ENCODE data around the gene TPRN. TPM values are rescaled to one million over a fixed set of nuclear protein-coding genes. Genes with fewer than 3 reads are reported as not detected.

TPRN gene
- total RNA-seq: 8.2 TPM

DNA sequence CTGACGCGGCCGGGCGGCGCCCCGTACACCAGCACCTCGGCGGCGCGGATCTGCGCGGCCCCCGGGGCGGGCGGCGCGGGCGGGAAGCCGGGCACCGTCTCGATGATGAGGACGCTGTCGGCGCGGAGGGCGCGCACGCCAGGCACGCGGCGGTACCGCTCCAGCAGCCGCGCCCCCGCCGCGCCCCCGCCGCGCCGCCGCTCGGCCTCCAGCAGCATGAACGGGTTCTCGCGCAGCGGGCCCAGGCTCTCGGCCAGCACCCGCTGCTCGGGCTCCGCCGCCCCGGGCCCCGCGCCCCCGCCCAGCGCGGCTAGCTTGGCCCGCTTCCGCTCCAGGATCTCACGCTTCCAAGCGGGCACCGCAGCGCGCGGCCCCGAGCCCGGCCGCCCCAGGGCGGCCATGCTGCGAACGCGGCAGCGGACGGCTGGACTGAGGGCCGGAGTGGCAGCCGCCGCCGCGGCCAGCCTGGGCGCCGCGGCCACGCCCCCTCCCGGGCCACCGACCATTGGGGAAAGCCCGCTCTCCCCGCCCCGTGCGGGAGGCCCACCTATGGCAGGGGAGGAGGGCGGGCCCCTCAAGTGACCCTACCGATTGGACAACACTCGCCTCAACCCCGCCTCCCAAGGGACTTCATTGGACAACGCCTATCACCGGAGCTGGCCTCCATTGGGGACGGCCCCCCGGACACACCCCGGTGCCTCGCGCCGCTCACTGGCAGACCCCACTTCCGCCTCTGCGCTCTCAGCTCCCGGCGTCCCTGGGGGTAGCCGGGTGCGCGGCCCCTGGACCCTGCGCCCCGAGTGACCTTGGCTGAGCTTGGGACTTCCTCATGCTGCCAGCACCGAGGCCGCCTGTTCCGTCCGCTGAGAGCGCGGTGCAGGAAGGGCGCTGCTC lies at the start of gene TPRN:
Gene TPRN, minus strand, starts transcription at position 431 of the 894 bp plus-strand sequence. Its CDS starts 30 bp downstream, at position 401.

DNA sequence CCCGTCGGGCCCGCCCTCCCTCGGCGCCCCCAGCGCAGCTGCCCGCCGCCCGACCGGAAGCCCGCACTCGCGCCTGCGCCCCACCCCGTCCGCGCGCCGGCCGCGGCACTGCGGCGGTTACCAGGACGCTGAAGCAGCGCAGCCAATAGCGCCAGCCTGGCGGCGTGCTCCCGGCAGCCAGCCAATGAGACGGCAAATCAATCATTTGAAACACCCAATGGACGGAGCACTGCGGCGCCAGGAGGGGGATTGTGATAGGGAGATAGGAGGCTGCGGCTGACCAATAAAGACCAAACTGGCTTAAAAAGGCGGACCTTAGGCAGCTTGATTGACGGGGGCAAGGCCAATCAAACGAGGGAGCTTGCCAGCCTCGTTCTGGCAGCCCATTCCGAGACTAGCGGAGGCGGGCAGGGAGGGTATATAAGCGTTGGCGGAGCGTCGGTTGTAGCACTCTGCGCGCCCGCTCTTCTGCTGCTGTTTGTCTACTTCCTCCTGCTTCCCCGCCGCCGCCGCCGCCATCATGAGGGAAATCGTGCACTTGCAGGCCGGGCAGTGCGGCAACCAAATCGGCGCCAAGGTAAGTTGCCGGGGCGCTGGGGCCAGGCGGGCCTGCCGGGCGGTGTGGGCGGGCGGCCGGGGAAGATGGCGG lies 40.4 kb upstream of the TPRN start, which contains the start of gene TUBB4B:
Gene TUBB4B, plus strand, starts transcription at position 447 of the 649 bp plus-strand sequence. Its CDS starts 74 bp downstream, at position 521.

GRCh38 chr9:137230705-137231371 lies 30.3 kb upstream of the TPRN start, which contains the start of gene SLC34A3:
Gene SLC34A3 (plus strand): TSS chr9:137230901. CDS start chr9:137231703, 802 bp downstream.

DNA sequence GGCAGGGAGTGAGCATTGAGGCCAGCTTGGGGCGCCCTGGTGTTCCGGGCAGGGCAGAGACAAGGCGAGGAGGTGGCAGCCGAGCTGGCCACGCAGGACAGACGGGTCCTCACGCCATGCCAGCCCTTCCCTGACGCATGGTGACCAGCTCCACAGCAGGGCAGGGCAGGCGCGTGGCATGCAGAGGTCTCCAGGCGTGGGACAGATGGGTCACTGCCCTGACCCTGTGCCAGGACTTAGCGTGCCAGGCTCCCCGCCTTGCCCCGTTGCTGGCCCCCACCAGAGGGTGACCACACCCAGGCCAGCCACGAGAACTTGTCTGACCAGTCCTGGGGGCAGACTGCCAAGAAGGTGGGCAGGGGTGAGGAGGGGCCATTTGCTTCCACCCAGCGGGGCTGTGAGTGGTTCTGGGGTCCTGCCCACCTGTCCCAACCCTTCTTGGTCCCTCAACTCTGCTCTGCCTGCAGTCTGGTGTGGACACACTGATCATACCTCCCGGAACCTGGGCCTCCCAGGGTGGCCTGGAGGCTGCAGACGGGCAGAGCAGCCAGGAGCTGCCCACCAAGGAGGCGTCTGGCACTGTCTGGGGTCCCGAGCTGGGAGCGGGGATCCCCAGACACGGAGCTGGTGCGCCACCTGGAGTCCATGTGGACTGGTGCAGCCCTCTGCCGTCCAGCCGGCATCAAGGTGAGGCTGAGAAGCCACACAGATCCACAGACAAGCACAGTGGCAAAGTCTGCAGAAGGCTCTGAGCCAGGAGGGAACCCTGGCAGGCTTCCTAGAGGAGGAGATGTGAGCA lies 26.7 kb upstream of the TPRN start, which contains the start of gene RNF224:
Gene RNF224, plus strand, starts transcription at position 449 of the 799 bp plus-strand sequence. CDS start 834 bp downstream, outside the sequence.

DNA sequence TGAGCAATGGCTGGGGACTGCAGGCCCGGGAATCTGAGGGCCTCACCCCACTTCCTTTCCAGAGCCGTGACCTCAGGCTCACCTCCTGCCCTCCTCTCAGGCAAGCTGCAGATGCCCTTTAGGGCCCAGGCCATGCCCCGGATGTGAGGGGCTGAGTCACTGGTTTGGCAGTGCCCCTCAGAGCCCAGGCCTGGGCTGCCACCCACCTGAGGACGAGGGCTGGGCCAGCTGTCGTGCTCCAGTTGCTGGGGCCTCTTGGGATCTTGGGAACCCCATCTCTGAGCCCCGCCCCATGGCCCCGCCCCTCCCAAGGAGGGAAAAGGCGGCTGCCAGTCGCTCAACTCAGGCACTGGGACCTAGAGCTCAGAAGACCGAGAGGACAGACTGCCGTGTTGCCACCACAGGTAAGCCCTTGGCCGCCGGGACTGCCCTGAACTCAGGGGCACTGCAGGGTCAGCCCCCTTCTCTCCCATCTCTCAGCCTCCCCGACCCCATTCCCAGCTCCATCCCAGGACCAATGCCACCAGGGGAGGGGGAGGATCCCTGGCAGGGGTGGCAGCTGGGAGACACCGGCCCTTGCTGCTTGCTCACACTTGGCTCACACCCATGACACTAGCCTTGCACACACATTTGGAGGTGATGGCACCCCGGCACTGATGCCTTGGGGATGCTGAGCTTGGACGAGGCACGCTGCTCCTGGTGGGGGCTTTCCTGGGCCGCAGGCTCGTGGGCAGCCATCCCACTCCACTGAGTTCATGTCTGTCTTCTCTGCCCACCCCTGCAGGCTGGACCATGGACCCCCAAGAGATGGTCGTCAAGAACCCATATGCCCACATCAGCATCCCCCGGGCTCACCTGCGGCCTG lies 24.5 kb upstream of the TPRN start, which contains the start of gene CYSRT1:
Gene CYSRT1, plus strand, starts transcription at position 345 of the 865 bp plus-strand sequence. Its CDS starts 448 bp downstream, at position 793.

DNA sequence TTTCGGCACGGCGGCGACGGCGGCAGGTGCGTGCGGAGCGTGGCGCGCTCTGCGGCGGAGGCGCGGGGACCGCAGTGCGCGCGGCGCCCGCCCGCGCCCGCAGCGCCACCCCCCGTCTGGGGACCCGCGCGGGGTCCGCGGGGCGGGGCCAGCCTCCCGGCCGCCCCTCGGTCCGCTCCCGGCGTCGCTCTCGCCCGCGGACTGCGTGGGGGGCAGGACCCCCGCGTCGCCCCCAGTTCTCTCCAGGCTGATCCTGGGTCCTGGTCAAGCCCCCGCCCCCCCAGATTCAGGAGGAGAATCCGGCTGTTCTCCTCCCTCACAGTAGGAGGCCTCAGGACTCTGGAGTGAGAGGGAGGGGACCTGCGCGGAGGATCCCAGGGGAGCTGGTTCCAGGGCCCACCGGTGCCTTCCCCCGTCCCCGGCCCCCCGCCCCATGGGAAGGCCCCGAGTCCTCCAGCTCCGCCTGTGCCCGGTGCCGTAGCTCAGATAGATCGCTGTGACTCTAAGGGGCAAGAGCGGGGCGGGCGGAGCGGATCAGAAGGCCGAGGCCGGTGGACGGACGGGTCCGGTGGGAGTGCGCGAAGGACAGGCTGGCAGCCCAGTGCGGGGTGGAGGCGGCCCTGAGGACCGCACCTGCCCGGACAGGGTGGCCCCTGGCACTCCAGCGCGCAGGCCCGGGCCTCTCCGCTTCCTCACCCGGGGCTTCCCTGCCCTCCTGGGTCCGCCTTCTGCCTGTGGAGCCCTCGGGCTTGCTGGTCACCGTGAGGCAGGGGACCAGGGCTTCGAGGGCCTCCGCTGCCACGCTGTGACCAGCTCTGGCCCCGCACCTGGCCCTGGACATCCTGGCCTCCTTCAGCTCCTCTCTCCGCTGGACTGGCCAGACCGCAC lies 21.9 kb upstream of the TPRN start, which contains the start of gene RNF208:
Gene RNF208, minus strand, starts transcription at position 51 of the 888 bp plus-strand sequence. CDS start 1,028 bp downstream, outside the sequence.

DNA sequence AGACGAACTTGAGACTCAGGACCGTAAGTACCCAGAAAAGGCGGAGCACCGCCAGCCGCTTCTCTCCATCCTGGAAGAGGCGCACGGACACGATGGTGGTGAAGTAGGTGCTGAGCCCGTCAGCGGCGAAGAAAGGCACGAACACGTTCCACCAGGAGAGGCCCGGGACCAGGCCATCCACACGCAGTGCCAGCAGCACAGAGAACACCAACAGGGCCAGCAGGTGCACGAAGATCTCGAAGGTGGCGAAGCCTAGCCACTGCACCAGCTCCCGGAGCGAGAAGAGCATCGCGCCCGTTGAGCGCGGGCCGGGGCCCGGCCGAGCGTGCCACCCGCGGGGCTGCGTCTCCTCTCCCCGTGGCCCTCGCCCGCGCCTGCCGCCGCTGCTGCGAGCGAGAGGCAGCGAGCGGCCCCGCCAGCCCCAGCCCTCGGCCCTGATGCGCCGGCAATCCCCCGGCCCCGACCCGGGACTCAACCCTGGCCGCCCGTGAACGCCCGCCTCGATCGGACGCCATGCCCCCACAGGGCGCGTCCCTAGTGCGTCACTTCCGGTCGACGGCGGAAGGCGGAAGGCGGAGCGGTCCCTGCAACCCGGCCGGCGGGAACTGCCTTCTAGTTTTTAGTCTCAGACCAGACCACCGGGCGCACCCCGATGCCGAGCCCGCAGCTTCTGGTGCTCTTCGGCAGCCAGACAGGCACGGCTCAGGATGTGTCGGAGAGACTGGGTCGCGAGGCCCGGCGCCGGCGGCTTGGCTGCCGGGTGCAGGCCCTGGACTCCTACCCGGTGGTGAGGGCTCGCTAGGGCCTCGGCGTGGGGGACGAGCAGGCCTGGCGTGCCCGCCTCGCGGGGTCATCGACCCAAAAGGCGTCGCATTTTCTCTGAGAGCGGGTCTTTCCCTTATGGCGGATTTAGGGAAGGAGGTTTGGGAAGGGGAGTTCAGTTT lies 4.9 kb upstream of the TPRN start, which contains the start of the genes NDOR1 and TMEM203:
Gene NDOR1, plus strand, starts transcription at position 575 of the 944 bp plus-strand sequence. Its CDS starts 78 bp downstream, at position 653.
Gene TMEM203, minus strand, starts transcription at position 523 of the 944 bp plus-strand sequence. Its CDS starts 234 bp downstream, at position 289.

DNA sequence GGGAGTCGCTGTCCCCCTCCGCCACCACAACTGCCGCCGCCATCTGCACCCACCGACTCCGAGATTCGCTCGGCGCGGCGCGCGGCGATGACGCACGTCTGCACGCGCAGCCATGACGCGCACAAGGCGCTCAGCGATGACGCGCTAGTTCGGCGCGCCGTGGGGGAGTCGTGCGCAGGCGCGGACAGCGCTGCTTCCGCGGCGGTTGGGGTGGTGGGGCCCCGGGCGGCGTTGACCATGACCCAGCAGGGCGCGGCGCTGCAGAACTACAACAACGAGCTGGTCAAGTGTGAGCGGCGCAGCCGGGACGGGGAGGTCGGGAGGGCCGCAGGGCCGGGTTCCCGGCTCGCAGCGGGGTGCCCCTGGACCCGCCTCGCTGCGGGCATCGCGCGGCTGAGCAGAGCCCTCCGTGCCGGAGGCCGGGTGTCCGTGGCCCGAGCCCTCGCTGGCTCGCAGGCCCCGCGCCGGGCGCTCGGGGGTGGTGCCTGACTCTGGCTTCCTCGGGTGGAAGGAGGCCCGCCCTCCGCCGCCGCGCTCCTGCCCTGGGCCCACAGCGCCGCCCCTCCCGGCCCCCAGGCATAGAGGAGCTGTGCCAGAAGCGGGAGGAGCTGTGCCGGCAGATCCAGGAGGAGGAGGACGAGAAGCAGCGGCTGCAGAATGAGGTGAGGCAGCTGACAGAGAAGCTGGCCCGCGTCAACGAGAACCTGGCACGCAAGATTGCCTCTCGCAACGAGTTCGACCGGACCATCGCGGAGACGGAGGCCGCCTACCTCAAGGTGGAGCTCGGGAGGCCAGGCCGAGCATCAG lies 11.8 kb downstream of the TPRN start, which contains the start of the genes ANAPC2 and SSNA1:
Gene ANAPC2, minus strand, starts transcription at position 71 of the 807 bp plus-strand sequence. Its CDS starts 28 bp downstream, at position 43.
Gene SSNA1, plus strand, starts transcription at position 187 of the 807 bp plus-strand sequence. Its CDS starts 51 bp downstream, at position 238.

GRCh38 chr9:137169896-137170358 lies 30.6 kb downstream of the TPRN start, which contains the start of gene LRRC26:
Gene LRRC26 (minus strand): TSS chr9:137170051. CDS start chr9:137169943, 108 bp downstream.

Small RNA genes within 50 kb of the gene (small RNA-seq; reads per million reads assigned to genes)
- gene MIR3621 (ENCODE audit: low replicate concordance): not detected

Other genes starting within 250 kb of the TPRN start
- gene LCN12, start 248.5 kb downstream of the TPRN start, total RNA-seq: 10.2 TPM
- 43.3 TPM for gene PTGDS, start 223.2 kb downstream of the TPRN start, total RNA-seq
- gene LCNL1, start 217.7 kb downstream of the TPRN start, total RNA-seq: 0.41 TPM
- gene PAXX, start 208.3 kb downstream of the TPRN start, total RNA-seq: 28.0 TPM
- 2.5 TPM for gene CLIC3, start 204.2 kb downstream of the TPRN start, total RNA-seq
- 39.4 TPM for gene ABCA2, start 172.5 kb downstream of the TPRN start, total RNA-seq
- 0.35 TPM for gene FUT7, start 168.7 kb downstream of the TPRN start, total RNA-seq
- 28.6 TPM for gene NPDC1, start 154.6 kb downstream of the TPRN start, total RNA-seq
- 3.6 TPM for gene ENTPD2, start 146.7 kb downstream of the TPRN start, total RNA-seq
- 7.2 TPM for gene SAPCD2, start 130.2 kb downstream of the TPRN start, total RNA-seq
- gene UAP1L1, start 123.2 kb downstream of the TPRN start, total RNA-seq: 11.2 TPM
- 54.5 TPM for gene MAN1B1, start 113.8 kb downstream of the TPRN start, total RNA-seq
- gene DPP7, start 86.0 kb downstream of the TPRN start, total RNA-seq: 20.4 TPM
- 0.47 TPM for gene GRIN1, start 61.6 kb downstream of the TPRN start, total RNA-seq
- gene LRRC26, start 30.7 kb downstream of the TPRN start, total RNA-seq: 0.35 TPM
- gene TMEM210, start 28.7 kb downstream of the TPRN start, total RNA-seq: not detected
- gene ANAPC2, start 12.2 kb downstream of the TPRN start, total RNA-seq: 44.7 TPM
- gene SSNA1, start 12.1 kb downstream of the TPRN start, total RNA-seq: 35.3 TPM
- 32.5 TPM for gene TMEM203, start 4.9 kb upstream of the TPRN start, total RNA-seq
- gene NDOR1, start 5.0 kb upstream of the TPRN start, total RNA-seq: 10.3 TPM
- 4.1 TPM for gene RNF208, start 21.5 kb upstream of the TPRN start, total RNA-seq
- gene CYSRT1, start 24.4 kb upstream of the TPRN start, total RNA-seq: 0.76 TPM
- gene RNF224, start 26.8 kb upstream of the TPRN start, total RNA-seq: 0.70 TPM
- 3.0 TPM for gene SLC34A3, start 30.2 kb upstream of the TPRN start, total RNA-seq
- gene TUBB4B, start 40.5 kb upstream of the TPRN start, total RNA-seq: 172 TPM
- not detected for gene STPG3, start 50.5 kb upstream of the TPRN start, total RNA-seq
- gene NELFB, start 54.6 kb upstream of the TPRN start, total RNA-seq: 48.3 TPM
- gene TOR4A, start 77.0 kb upstream of the TPRN start, total RNA-seq: 12.5 TPM
- 10.1 TPM for gene NRARP, start 101.5 kb upstream of the TPRN start, total RNA-seq
- gene EXD3, start 222.4 kb upstream of the TPRN start, total RNA-seq: 32.1 TPM
- gene NOXA1, start 222.7 kb upstream of the TPRN start, total RNA-seq: 5.3 TPM
- gene ENTPD8, start 240.6 kb upstream of the TPRN start, total RNA-seq: 1.1 TPM